H1 (cell line): ENCODE data around the gene VPS13C. TPM values are rescaled to one million over a fixed set of nuclear protein-coding genes. Genes with fewer than 3 reads are reported as not detected.

Experiments used
- ASH2L ChIP-seq: fragments of 200-600, 300-600 bp; sonication (generic); IDR thresholded peaks from one replicate; pipeline ENCODE4 v1.7.1; 2017; ENCODE audit warnings: low read length
- BACH1 ChIP-seq: IDR thresholded peaks from 2 replicates; pipeline ENCODE4 v1.6.1; 2012; ENCODE audit warnings: low read length, improper control_type of control experiment
- GABPA ChIP-seq: IDR thresholded peaks from 2 replicates; pipeline ENCODE4 v1.6.1; 2011; ENCODE audit warnings: mild to moderate bottlenecking, low read length, moderate library complexity, borderline replicate concordance; ENCODE audit not compliant: insufficient read depth
- HDAC6 ChIP-seq: IDR thresholded peaks from one replicate; pipeline ENCODE4 v1.7.1; 2012; ENCODE audit warnings: low read depth, mild to moderate bottlenecking, inconsistent platforms, low read length, moderate library complexity
- NRF1 ChIP-seq: IDR thresholded peaks from 2 replicates; pipeline ENCODE4 v1.6.1; 2011; ENCODE audit warnings: mild to moderate bottlenecking, low read depth, low read length, improper control_type of control experiment
- RAD21 ChIP-seq, 2 experiments: IDR thresholded peaks in 1 of 2; conservative IDR thresholded peaks in 1 of 2; 2 replicates each; pipeline ENCODE4 v1.6.1; 2011; ENCODE audit warnings: low read depth in 2 of 2, low read length in 2 of 2, improper control_type of control experiment in 1 of 2, inconsistent platforms in 1 of 2, mild to moderate bottlenecking in 1 of 2, moderate library complexity in 1 of 2
- RXRA ChIP-seq: IDR thresholded peaks from 2 replicates; pipeline ENCODE4 v1.6.1; 2011; ENCODE audit warnings: low read depth, mild to moderate bottlenecking, low read length, moderate library complexity; ENCODE audit not compliant: insufficient read depth
- SIRT6 ChIP-seq: IDR thresholded peaks from one replicate; pipeline ENCODE4 v1.7.1; 2012; ENCODE audit warnings: low read length, inconsistent platforms
- polyA plus RNA-seq, 7 experiments: library from polyadenylated mRNA; depleted of rRNA in 3 of 7; stranded (reverse) in 5 of 7; unstranded in 2 of 7; fragments of >200 nt in 5 of 7; fragments of 200-250 nt in 2 of 7; gene quantifications; 1 replicate in 5 of 7; 2 replicates in 1 of 7; 4 replicates in 1 of 7; pipeline versions ENCODE4 v1.2.1 to v1.2.3, GENCODE V29; 2011 to 2013; ENCODE audit warnings: missing spikeins in 2 of 7, mixed read lengths in 2 of 7
- total RNA-seq: library from RNA; stranded (reverse); fragmentation: NEBNext Ultra II Directional; extraction: Animal tissue kit (Norgen Biotek cat#: 25700); gene quantifications from 2 replicates; pipeline ENCODE4 v1.2.1, GENCODE V29; 2021
- TF ChIP-seq, protein P1 (sequence below): fragments of 300-600 bp; sonication (generic); IDR thresholded peaks from 2 replicates; pipeline ENCODE4 v1.7.1; 2012; ENCODE audit warnings: low read length, moderate library complexity, mild to moderate bottlenecking, inconsistent platforms; ENCODE audit not compliant: insufficient replicate concordance

The VPS13C gene
- total and polyA plus RNA-seq, 2 of the 8 experiments (the other 6 are each of a cell fraction or from before 2014, with no cell fraction given), result 4.8 to 18.8 TPM

DNA sequence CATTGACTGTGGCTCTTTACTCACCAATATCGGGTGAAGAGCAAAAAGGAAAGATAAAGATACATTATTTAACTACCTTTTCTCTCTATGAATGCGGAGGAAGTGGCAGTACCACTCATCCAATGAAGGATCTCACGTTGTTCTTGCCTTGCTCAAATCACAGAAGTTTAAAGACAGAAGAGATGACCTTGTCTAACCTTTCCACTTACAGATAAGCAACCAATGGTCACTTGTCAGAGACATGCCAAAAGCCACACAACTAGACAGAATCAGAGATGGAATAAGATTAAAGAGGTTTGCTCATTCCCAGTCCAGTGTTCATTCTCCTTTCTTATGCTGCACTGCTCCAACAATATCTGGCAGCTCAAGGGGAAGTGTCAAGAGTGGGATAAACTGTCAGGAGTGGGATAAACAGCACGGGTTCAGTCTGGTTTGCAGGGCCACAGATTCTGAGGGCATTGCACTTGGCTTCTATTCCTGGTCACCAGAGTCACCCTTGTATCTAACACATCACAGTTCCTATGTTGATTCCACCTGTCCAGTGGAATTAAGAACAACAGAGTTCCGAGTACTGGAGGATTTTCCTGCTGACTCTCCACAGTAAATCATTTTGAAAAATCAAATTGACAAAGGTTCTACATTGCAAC, 6.7 kb downstream of the VPS13C start (continued):
- TF ChIP-seq, protein P1, sequence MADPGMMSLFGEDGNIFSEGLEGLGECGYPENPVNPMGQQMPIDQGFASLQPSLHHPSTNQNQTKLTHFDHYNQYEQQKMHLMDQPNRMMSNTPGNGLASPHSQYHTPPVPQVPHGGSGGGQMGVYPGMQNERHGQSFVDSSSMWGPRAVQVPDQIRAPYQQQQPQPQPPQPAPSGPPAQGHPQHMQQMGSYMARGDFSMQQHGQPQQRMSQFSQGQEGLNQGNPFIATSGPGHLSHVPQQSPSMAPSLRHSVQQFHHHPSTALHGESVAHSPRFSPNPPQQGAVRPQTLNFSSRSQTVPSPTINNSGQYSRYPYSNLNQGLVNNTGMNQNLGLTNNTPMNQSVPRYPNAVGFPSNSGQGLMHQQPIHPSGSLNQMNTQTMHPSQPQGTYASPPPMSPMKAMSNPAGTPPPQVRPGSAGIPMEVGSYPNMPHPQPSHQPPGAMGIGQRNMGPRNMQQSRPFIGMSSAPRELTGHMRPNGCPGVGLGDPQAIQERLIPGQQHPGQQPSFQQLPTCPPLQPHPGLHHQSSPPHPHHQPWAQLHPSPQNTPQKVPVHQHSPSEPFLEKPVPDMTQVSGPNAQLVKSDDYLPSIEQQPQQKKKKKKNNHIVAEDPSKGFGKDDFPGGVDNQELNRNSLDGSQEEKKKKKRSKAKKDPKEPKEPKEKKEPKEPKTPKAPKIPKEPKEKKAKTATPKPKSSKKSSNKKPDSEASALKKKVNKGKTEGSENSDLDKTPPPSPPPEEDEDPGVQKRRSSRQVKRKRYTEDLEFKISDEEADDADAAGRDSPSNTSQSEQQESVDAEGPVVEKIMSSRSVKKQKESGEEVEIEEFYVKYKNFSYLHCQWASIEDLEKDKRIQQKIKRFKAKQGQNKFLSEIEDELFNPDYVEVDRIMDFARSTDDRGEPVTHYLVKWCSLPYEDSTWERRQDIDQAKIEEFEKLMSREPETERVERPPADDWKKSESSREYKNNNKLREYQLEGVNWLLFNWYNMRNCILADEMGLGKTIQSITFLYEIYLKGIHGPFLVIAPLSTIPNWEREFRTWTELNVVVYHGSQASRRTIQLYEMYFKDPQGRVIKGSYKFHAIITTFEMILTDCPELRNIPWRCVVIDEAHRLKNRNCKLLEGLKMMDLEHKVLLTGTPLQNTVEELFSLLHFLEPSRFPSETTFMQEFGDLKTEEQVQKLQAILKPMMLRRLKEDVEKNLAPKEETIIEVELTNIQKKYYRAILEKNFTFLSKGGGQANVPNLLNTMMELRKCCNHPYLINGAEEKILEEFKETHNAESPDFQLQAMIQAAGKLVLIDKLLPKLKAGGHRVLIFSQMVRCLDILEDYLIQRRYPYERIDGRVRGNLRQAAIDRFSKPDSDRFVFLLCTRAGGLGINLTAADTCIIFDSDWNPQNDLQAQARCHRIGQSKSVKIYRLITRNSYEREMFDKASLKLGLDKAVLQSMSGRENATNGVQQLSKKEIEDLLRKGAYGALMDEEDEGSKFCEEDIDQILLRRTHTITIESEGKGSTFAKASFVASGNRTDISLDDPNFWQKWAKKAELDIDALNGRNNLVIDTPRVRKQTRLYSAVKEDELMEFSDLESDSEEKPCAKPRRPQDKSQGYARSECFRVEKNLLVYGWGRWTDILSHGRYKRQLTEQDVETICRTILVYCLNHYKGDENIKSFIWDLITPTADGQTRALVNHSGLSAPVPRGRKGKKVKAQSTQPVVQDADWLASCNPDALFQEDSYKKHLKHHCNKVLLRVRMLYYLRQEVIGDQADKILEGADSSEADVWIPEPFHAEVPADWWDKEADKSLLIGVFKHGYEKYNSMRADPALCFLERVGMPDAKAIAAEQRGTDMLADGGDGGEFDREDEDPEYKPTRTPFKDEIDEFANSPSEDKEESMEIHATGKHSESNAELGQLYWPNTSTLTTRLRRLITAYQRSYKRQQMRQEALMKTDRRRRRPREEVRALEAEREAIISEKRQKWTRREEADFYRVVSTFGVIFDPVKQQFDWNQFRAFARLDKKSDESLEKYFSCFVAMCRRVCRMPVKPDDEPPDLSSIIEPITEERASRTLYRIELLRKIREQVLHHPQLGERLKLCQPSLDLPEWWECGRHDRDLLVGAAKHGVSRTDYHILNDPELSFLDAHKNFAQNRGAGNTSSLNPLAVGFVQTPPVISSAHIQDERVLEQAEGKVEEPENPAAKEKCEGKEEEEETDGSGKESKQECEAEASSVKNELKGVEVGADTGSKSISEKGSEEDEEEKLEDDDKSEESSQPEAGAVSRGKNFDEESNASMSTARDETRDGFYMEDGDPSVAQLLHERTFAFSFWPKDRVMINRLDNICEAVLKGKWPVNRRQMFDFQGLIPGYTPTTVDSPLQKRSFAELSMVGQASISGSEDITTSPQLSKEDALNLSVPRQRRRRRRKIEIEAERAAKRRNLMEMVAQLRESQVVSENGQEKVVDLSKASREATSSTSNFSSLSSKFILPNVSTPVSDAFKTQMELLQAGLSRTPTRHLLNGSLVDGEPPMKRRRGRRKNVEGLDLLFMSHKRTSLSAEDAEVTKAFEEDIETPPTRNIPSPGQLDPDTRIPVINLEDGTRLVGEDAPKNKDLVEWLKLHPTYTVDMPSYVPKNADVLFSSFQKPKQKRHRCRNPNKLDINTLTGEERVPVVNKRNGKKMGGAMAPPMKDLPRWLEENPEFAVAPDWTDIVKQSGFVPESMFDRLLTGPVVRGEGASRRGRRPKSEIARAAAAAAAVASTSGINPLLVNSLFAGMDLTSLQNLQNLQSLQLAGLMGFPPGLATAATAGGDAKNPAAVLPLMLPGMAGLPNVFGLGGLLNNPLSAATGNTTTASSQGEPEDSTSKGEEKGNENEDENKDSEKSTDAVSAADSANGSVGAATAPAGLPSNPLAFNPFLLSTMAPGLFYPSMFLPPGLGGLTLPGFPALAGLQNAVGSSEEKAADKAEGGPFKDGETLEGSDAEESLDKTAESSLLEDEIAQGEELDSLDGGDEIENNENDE, result no peak
- no peak for TF ChIP-seq SIRT6
- no peak for TF ChIP-seq GABPA
- no peak for TF ChIP-seq ASH2L
- no peak for TF ChIP-seq BACH1
- TF ChIP-seq RXRA, result no peak
- no peak for TF ChIP-seq RAD21 (IDR thresholded peaks at IDR 0.05 in 1 of 2, conservative IDR thresholded peaks at IDR 0.05 in 1 of 2; ENCODE audit: low read depth in 2 of 2, low read length in 2 of 2)
- no peak for TF ChIP-seq HDAC6
- TF ChIP-seq NRF1, result no peak
